ENCODE results near the gene PNPLA8. TPM values are rescaled to one million over a fixed set of nuclear protein-coding genes. Genes with fewer than 3 reads are reported as not detected.

PNPLA8 gene, protein sequence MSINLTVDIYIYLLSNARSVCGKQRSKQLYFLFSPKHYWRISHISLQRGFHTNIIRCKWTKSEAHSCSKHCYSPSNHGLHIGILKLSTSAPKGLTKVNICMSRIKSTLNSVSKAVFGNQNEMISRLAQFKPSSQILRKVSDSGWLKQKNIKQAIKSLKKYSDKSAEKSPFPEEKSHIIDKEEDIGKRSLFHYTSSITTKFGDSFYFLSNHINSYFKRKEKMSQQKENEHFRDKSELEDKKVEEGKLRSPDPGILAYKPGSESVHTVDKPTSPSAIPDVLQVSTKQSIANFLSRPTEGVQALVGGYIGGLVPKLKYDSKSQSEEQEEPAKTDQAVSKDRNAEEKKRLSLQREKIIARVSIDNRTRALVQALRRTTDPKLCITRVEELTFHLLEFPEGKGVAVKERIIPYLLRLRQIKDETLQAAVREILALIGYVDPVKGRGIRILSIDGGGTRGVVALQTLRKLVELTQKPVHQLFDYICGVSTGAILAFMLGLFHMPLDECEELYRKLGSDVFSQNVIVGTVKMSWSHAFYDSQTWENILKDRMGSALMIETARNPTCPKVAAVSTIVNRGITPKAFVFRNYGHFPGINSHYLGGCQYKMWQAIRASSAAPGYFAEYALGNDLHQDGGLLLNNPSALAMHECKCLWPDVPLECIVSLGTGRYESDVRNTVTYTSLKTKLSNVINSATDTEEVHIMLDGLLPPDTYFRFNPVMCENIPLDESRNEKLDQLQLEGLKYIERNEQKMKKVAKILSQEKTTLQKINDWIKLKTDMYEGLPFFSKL
- 56.3 and 57.3 TPM in 2 replicates for total RNA-seq
- total RNA-seq (2013): 85.1 TPM
- 12.3 and 33.7 TPM in 2 replicates for polyA plus RNA-seq
- 19.9 and 35.5 TPM in 2 replicates for polyA minus RNA-seq

DNA sequence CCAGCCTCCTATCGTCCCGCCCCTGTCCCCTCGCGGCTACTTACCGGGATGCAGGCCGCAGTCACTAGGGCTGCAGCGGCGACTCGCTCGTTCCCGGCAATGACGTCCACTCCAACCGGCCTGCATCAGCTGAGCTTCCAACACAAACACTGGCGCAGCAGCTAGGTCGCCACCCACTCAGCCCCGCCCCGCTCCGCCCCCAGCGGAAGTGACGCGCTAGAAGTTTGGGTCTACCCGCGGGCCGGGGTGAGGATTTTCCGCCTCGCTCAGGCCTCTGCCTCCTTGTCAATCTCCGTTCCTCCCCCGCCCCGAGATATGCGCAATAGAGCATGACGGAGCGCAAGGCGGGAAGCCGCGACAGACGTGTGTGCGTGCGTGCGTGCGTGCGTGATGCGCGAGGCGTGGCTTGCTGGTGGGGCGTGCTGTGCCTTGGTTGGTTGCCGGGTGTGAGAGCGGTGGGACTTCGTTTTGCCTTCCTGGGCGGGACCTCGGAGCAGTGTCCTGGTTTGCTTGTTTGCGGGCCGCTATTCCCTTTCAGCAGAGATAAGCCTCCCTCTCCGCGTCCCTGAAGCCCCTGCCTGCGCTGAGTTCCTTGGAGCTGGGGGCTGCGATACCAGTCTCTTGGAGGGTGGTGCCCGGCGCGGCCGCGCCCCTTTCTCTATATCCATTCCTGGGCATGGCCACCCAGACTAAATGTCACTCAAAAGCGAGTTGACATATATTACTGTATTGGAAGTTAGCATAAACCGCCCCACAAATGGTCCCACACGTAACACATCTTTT, at the start of gene PNPLA8:
PNPLA8 (minus strand) TSS at position 151 of the 783 bp plus-strand sequence. CDS start 10,644 bp downstream, outside the sequence.
- Histone ChIP-seq H3K36me3 (replicated peaks in 1 of 2; ENCODE audit: control extremely low read depth in 1 of 2, control insufficient read depth in 1 of 2, extremely low read depth in 1 of 2, insufficient read depth in 2 of 2, low read length in 1 of 2) (peaks cover under 1 to 3% of the 10 kb centered on the region in 2 experiments), H3K4me2 (replicated peaks; ENCODE audit: low read depth, low read length, poor library complexity, severe bottlenecking) (peak within 1 kb of the TSS; percentile 83), H3K27me3 (replicated peaks in 1 of 4; ENCODE audit: control extremely low read depth in 1 of 4, control insufficient read depth in 3 of 4, insufficient read depth in 4 of 4, low read length in 3 of 4) (no peaks in the 10 kb centered on the region), H3K9ac (ENCODE audit: low read length) (peak within 1 kb of the TSS; percentile 89), H3K4me3 (ENCODE audit: control extremely low read depth in 1 of 5, extremely low read depth in 1 of 5, insufficient read depth in 1 of 5, low read depth in 2 of 5, low read length in 4 of 5) (peak within 1 kb of the TSS; percentile 77 to 97 (median 94)), H3K79me2 (ENCODE audit: control insufficient read depth, insufficient read depth, low read length) (peaks cover 47% of the 10 kb centered on the region), H2AFZ (ENCODE audit: insufficient read depth, low read depth, low read length, poor library complexity, severe bottlenecking) (peak within 1 kb of the TSS; percentile 90), H3K27ac (ENCODE audit: low read length in 2 of 2) (peak within 1 kb of the TSS; percentile 94 to 97), H3K4me1 (ENCODE audit: control insufficient read depth in 2 of 2, insufficient read depth in 2 of 2, low read length in 2 of 2) (peaks cover 34 to 37% of the 10 kb centered on the region in 2 donors), H4K20me1 (ENCODE audit: control insufficient read depth, insufficient read depth, low read length, poor library complexity, severe bottlenecking) (peaks cover 28% of the 10 kb centered on the region), H3K9me3 (ENCODE audit: control extremely low read depth in 1 of 3, control insufficient read depth in 2 of 3, insufficient read depth in 1 of 3, low read length in 2 of 3) (no peaks in the 10 kb centered on the region)
- ATAC-seq (ENCODE audit: low read depth) (peak; percentile 90), DNase-seq (peak; percentile 100)
- ChIA-PET POLR2A (interaction anchor here (1.0 to 3.4 kb wide), 7 partner anchors 22 to 1358 kb away, joined by 3 to 58 read pairs (median 8); partner anchors contain the start of genes DNAJB9, HBP1 and THAP5), CTCF (interaction anchor here (0.7 to 5.4 kb wide), 12 partner anchors 11 to 202 kb away, joined by 3 to 44 read pairs (median 5); partner anchors contain the start of genes DNAJB9 and THAP5)
- H3K4me1 Mint-ChIP-seq: peaks cover 46% of the 10 kb centered on the region
- peak within 1 kb of the TSS; percentile 99 for H3K4me3 Mint-ChIP-seq
- intact Hi-C loops (cut with micrococcal nuclease): loop anchor here (1.0 to 5.0 kb wide), 4 partner anchors 23 to 784 kb away; partner anchors contain the start of genes CBLL1, DNAJB9 and THAP5
- peak within 1 kb of the TSS; percentile 99 for H3K27ac Mint-ChIP-seq
- under 1% methylated on average over 55 of the region's 64 CpGs for WGBS (ENCODE audit: insufficient coverage)
- H3K9me3 Mint-ChIP-seq (ENCODE audit: insufficient read depth): no peaks in the 10 kb centered on the region
- no peaks in the 10 kb centered on the region for H3K27me3 Mint-ChIP-seq
- TF ChIP-seq, protein P1, sequence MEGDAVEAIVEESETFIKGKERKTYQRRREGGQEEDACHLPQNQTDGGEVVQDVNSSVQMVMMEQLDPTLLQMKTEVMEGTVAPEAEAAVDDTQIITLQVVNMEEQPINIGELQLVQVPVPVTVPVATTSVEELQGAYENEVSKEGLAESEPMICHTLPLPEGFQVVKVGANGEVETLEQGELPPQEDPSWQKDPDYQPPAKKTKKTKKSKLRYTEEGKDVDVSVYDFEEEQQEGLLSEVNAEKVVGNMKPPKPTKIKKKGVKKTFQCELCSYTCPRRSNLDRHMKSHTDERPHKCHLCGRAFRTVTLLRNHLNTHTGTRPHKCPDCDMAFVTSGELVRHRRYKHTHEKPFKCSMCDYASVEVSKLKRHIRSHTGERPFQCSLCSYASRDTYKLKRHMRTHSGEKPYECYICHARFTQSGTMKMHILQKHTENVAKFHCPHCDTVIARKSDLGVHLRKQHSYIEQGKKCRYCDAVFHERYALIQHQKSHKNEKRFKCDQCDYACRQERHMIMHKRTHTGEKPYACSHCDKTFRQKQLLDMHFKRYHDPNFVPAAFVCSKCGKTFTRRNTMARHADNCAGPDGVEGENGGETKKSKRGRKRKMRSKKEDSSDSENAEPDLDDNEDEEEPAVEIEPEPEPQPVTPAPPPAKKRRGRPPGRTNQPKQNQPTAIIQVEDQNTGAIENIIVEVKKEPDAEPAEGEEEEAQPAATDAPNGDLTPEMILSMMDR (IDR thresholded peaks at IDR 0.05): no peak
- TF ChIP-seq EZH2 (IDR thresholded peaks at IDR 0.05; ENCODE audit: borderline replicate concordance, insufficient read depth, low read depth, low read length, poor library complexity, severe bottlenecking): no peak

All from B cell (primary cell).